ENCODE data around the gene GALM. TPM values are rescaled to one million over a fixed set of nuclear protein-coding genes. Genes with fewer than 3 reads are reported as not detected.

Gene GALM
- total and polyA plus RNA-seq, 2 donors (not counting 3 experiments of a cell fraction or from before 2014, with no cell fraction given) = 4.8 to 6.1 TPM

GRCh38 chr2:38650717-38651116 lies 15.2 kb upstream of the GALM start:
- Histone ChIP-seq H3K79me2 (ENCODE audit: control insufficient read depth, insufficient read depth, low read length) (no peaks in the 10 kb centered on the region), H2AFZ (ENCODE audit: low read depth, low read length) (no peak overlapping the region), H3K4me1 (ENCODE audit: control insufficient read depth, extremely low read depth, insufficient read depth, low read length) (no peaks in the 10 kb centered on the region), H3K9me3 (replicated peaks; ENCODE audit: control insufficient read depth, insufficient read depth, low read length) (no peaks in the 10 kb centered on the region), H3K27ac (ENCODE audit: insufficient read depth, low read depth, low read length) (no peak overlapping the region), H4K20me1 (replicated peaks; ENCODE audit: control insufficient read depth, extremely low read depth, insufficient read depth, low read length) (no peaks in the 10 kb centered on the region), H3K4me2 (ENCODE audit: insufficient read depth, low read length) (no peak overlapping the region), H3K9me1 (replicated peaks; ENCODE audit: control insufficient read depth, extremely low read depth, insufficient read depth, low read length) (no peaks in the 10 kb centered on the region), H3K4me3 (replicated peaks in 1 of 3; ENCODE audit: insufficient read depth in 1 of 3, low read depth in 1 of 3, low read length in 3 of 3) (no peak overlapping the region), H3K27me3 (ENCODE audit: control insufficient read depth in 2 of 2, insufficient read depth in 2 of 2, low read length in 2 of 2) (peaks cover 0 to 2% of the 10 kb centered on the region in 2 experiments), H3K36me3 (ENCODE audit: control insufficient read depth in 2 of 2, extremely low read depth in 1 of 2, insufficient read depth in 2 of 2, low read length in 2 of 2) (no peaks in the 10 kb centered on the region), H3K9ac (replicated peaks; ENCODE audit: extremely low read depth, insufficient read depth, low read length) (no peak overlapping the region)
- dilution Hi-C loops (cut with MboI; ENCODE audit: extremely low pct_ligation_motif_present, low sequenced_read_pairs) = no loop called here
- no TSS peak for BruUV-seq (replicated peaks)
- TF ChIP-seq CTCF (IDR thresholded peaks at IDR 0.05; ENCODE audit: extremely low read depth in 1 of 2, insufficient read depth in 1 of 2, low read depth in 1 of 2, low read length in 2 of 2) (no peak), MYC (IDR thresholded peaks at IDR 0.05; ENCODE audit: low read depth, low read length) (no peak), GATA2 (IDR thresholded peaks at IDR 0.05; ENCODE audit: insufficient read depth, insufficient read length, low read depth, low read length) (no peak), POLR2AphosphoS5 (IDR thresholded peaks at IDR 0.05; ENCODE audit: insufficient read depth, low read depth, low read length) (no peak), EZH2 (IDR thresholded peaks at IDR 0.05; ENCODE audit: borderline replicate concordance, low read depth, low read length, severe bottlenecking) (no peak), JUN (IDR thresholded peaks at IDR 0.05; ENCODE audit: borderline replicate concordance, insufficient read depth, insufficient read length, low read depth) (no peak), MAX (IDR thresholded peaks at IDR 0.05; ENCODE audit: insufficient read depth, insufficient read length) (no peak), POLR2A (IDR thresholded peaks at IDR 0.05; ENCODE audit: low read depth, low read length) (no peak), FOS (IDR thresholded peaks at IDR 0.05; ENCODE audit: borderline replicate concordance, insufficient read depth, low read length) (no peak)
- ChIA-PET POLR2A (no interaction called here), CTCF (interaction anchor here (0.8 to 1.1 kb wide), 2 partner anchors 12 to 69 kb away, joined by 3 read pairs; no protein-coding TSS in a partner anchor)
- FAIRE-seq (no peak), DNase-seq (ENCODE audit: low read depth, low spot score) (no peak)
- intact Hi-C loops (cut with micrococcal nuclease) = no loop called here

Data from endothelial cell of umbilical vein (primary cell).